Measurements from ENCODE around the gene POLH. TPM values are rescaled to one million over a fixed set of nuclear protein-coding genes. Genes with fewer than 3 reads are reported as not detected.
"Not testable (repeated sequence)": the region's sequence is repeated elsewhere in the genome, so short reads cannot be mapped to it uniquely, and the experiment has no call there.

POLH gene
- total RNA-seq: 10 to 100 TPM; 33.8 to 38.6 TPM
- 15.6 TPM for polyA plus RNA-seq

- POLR2A ChIA-PET: interaction anchor here (1.2 kb wide), 1 partner anchor 53 kb away, joined by 4 read pairs; the partner anchor contains the start of gene GTPBP2
- Histone ChIP-seq H3K4me3 (ENCODE audit: low read length) (peak within 1 kb of the TSS; percentile 66), H3K36me3 (ENCODE audit: insufficient read depth, low read length) (peaks cover 10% of the 10 kb centered on the region), H3K27me3 (ENCODE audit: insufficient read depth, low read length, poor library complexity, severe bottlenecking) (no peaks in the 10 kb centered on the region), H3K9me3 (ENCODE audit: low read length) (no peaks in the 10 kb centered on the region), H3K4me1 (ENCODE audit: insufficient read depth, low read length) (peaks cover 22% of the 10 kb centered on the region), H3K27ac (ENCODE audit: low read depth, low read length) (peak within 1 kb of the TSS; percentile 74)
- Mint-ChIP-seq H3K27me3 (no peaks in the 10 kb centered on the region), H3K9me3 (no peaks in the 10 kb centered on the region), H3K4me3 (peak within 1 kb of the TSS; percentile 90 to 99 (median 95)), H3K36me3 (peaks cover 0 to 36% (median 2%) of the 10 kb centered on the region in 3 donors), H3K4me1 (peaks cover 32 to 59% (median 53%) of the 10 kb centered on the region in 3 donors), H3K27ac (peak within 1 kb of the TSS; percentile 89 to 99 (median 96))
- peak; percentile 90 to 93 (median 90) for DNase-seq
- CTCF ChIA-PET: interaction anchor here (0.7 to 1.1 kb wide), 2 partner anchors 9 to 53 kb away, joined by 3 read pairs; partner anchors contain the start of gene GTPBP2
Observed at GRCh38 chr6:43575772-43576551, at the start of gene POLH, which contains the start of gene XPO5. POLH (plus strand) TSS chr6:43576185; CDS start chr6:43582320, 6,135 bp downstream. XPO5 (minus strand) TSS chr6:43576038; CDS start chr6:43575864, 174 bp downstream.

- Histone ChIP-seq H3K27me3 (ENCODE audit: insufficient read depth, low read length, poor library complexity, severe bottlenecking) (no peaks in the 10 kb centered on the region), H3K4me1 (ENCODE audit: insufficient read depth, low read length) (no peaks in the 10 kb centered on the region), H3K4me3 (ENCODE audit: low read length) (no peak overlapping the region), H3K9me3 (ENCODE audit: low read length) (no peaks in the 10 kb centered on the region), H3K27ac (ENCODE audit: low read depth, low read length) (no peak overlapping the region), H3K36me3 (ENCODE audit: insufficient read depth, low read length) (peaks cover 33% of the 10 kb centered on the region)
- DNase-seq: no peak
- Mint-ChIP-seq H3K27me3 (no peaks in the 10 kb centered on the region), H3K9me3 (no peaks in the 10 kb centered on the region), H3K27ac (peak overlapping the region in 3 of 8 donors; percentile 17 to 43 (median 42)), H3K4me3 (no peak overlapping the region), H3K4me1 (no peaks in the 10 kb centered on the region), H3K36me3 (peaks cover 8 to 71% (median 18%) of the 10 kb centered on the region in 3 donors)
- POLR2A ChIA-PET: interaction anchor here (0.6 to 0.8 kb wide), 2 partner anchors 40 to 736 kb away, joined by 3 to 6 read pairs; no protein-coding TSS in a partner anchor
- CTCF ChIA-PET: no interaction called here
Observed at GRCh38 chr6:43532201-43532600, 43.8 kb upstream of the POLH start.

- CTCF ChIA-PET; H3K4me1 ChIP-seq (ENCODE audit: insufficient read depth, low read length); POLR2A ChIA-PET; H3K4me3 Mint-ChIP-seq; H3K9me3 ChIP-seq (ENCODE audit: low read length); H3K27ac Mint-ChIP-seq; H3K9me3 Mint-ChIP-seq; H3K4me1 Mint-ChIP-seq; H3K36me3 ChIP-seq (ENCODE audit: insufficient read depth, low read length); H3K27ac ChIP-seq (ENCODE audit: low read depth, low read length); DNase-seq; H3K27me3 Mint-ChIP-seq; H3K4me3 ChIP-seq (ENCODE audit: low read length); H3K27me3 ChIP-seq (ENCODE audit: insufficient read depth, low read length, poor library complexity, severe bottlenecking): not testable (repeated sequence)
- peaks cover 0 to 61% (median 10%) of the 10 kb centered on the region in 3 donors for H3K36me3 Mint-ChIP-seq
Observed at GRCh38 chr6:43538986-43539385, 37.0 kb upstream of the POLH start.

GRCh38 chr6:43539409-43539808 is 36.6 kb upstream of the POLH start:
- H3K27ac Mint-ChIP-seq; H3K27me3 Mint-ChIP-seq; H3K27me3 ChIP-seq (ENCODE audit: insufficient read depth, low read length, poor library complexity, severe bottlenecking); H3K4me3 ChIP-seq (ENCODE audit: low read length); H3K9me3 ChIP-seq (ENCODE audit: low read length); H3K4me1 ChIP-seq (ENCODE audit: insufficient read depth, low read length); H3K9me3 Mint-ChIP-seq; H3K4me3 Mint-ChIP-seq; H3K36me3 ChIP-seq (ENCODE audit: insufficient read depth, low read length); DNase-seq; POLR2A ChIA-PET; H3K4me1 Mint-ChIP-seq; H3K27ac ChIP-seq (ENCODE audit: low read depth, low read length); CTCF ChIA-PET: not testable (repeated sequence)
- H3K36me3 Mint-ChIP-seq: peaks cover 0 to 63% (median 12%) of the 10 kb centered on the region in 3 donors

- POLR2A ChIA-PET: no interaction called here
- no peak for DNase-seq
Observed at GRCh38 chr6:43540507-43540906, 35.5 kb upstream of the POLH start.

GRCh38 chr6:43541774-43542471 is 34.1 kb upstream of the POLH start:
- ChIA-PET POLR2A (no interaction called here), CTCF (interaction anchor here (1.2 kb wide), 1 partner anchor 22 kb away, joined by 3 read pairs; no protein-coding TSS in a partner anchor)
- H3K27me3 ChIP-seq (ENCODE audit: insufficient read depth, low read length, poor library complexity, severe bottlenecking): no peaks in the 10 kb centered on the region
- H3K4me3 ChIP-seq (ENCODE audit: low read length): no peak overlapping the region
- peaks cover 3 to 8% (median 8%) of the 10 kb centered on the region in 3 donors for H3K4me1 Mint-ChIP-seq
- peaks cover 0 to 1% of the 10 kb centered on the region in 2 donors for H3K27me3 Mint-ChIP-seq
- DNase-seq: no peak
- H3K27ac Mint-ChIP-seq: peak overlapping the region in 3 of 8 donors; percentile 29 to 68 (median 50)
- H3K36me3 Mint-ChIP-seq: peaks cover 4 to 76% (median 20%) of the 10 kb centered on the region in 3 donors
- no peak overlapping the region for H3K27ac ChIP-seq (ENCODE audit: low read depth, low read length)
- no peaks in the 10 kb centered on the region for H3K9me3 ChIP-seq (ENCODE audit: low read length)
- no peaks in the 10 kb centered on the region for H3K9me3 Mint-ChIP-seq
- peaks cover 14% of the 10 kb centered on the region for H3K36me3 ChIP-seq (ENCODE audit: insufficient read depth, low read length)
- H3K4me1 ChIP-seq (ENCODE audit: insufficient read depth, low read length): no peaks in the 10 kb centered on the region
- no peak overlapping the region for H3K4me3 Mint-ChIP-seq

More at GRCh38 chr6:43540507-43540906, 35.5 kb upstream of the POLH start:
- CTCF ChIA-PET: no interaction called here
- Histone ChIP-seq H3K36me3 (ENCODE audit: insufficient read depth, low read length) (peaks cover 3% of the 10 kb centered on the region), H3K9me3 (ENCODE audit: low read length) (no peaks in the 10 kb centered on the region), H3K4me3 (ENCODE audit: low read length) (no peak overlapping the region), H3K27me3 (ENCODE audit: insufficient read depth, low read length, poor library complexity, severe bottlenecking) (no peaks in the 10 kb centered on the region), H3K27ac (ENCODE audit: low read depth, low read length) (no peak overlapping the region), H3K4me1 (ENCODE audit: insufficient read depth, low read length) (no peaks in the 10 kb centered on the region)
- H3K9me3 Mint-ChIP-seq: no peaks in the 10 kb centered on the region
- H3K4me3 Mint-ChIP-seq: no peak overlapping the region
- H3K36me3 Mint-ChIP-seq: peaks cover 0 to 67% (median 12%) of the 10 kb centered on the region in 3 donors
- no peak overlapping the region for H3K27ac Mint-ChIP-seq
- H3K27me3 Mint-ChIP-seq: peaks cover 0 to 1% of the 10 kb centered on the region in 2 donors
- peaks cover 3 to 8% (median 8%) of the 10 kb centered on the region in 3 donors for H3K4me1 Mint-ChIP-seq

- no peaks in the 10 kb centered on the region for H3K27me3 ChIP-seq (ENCODE audit: insufficient read depth, low read length, poor library complexity, severe bottlenecking)
- ChIA-PET CTCF (no interaction called here), POLR2A (no interaction called here)
- peaks cover 3 to 8% (median 6%) of the 10 kb centered on the region in 3 donors for H3K4me1 Mint-ChIP-seq
- no peak overlapping the region for H3K27ac ChIP-seq (ENCODE audit: low read depth, low read length)
- H3K27me3 Mint-ChIP-seq: no peaks in the 10 kb centered on the region
- H3K9me3 Mint-ChIP-seq: no peaks in the 10 kb centered on the region
- no peak overlapping the region for H3K4me3 ChIP-seq (ENCODE audit: low read length)
- DNase-seq: no peak
- H3K9me3 ChIP-seq (ENCODE audit: low read length): no peaks in the 10 kb centered on the region
- H3K36me3 ChIP-seq (ENCODE audit: insufficient read depth, low read length): peaks cover 32% of the 10 kb centered on the region
- H3K4me1 ChIP-seq (ENCODE audit: insufficient read depth, low read length): no peaks in the 10 kb centered on the region
- H3K27ac Mint-ChIP-seq: peak overlapping the region in 4 of 8 donors; percentile 7 to 89 (median 71)
- H3K4me3 Mint-ChIP-seq: peak overlapping the region in 1 of 7 donors; percentile 15
- H3K36me3 Mint-ChIP-seq: peaks cover 7 to 78% (median 29%) of the 10 kb centered on the region in 3 donors
Observed at GRCh38 chr6:43544461-43544860, 31.5 kb upstream of the POLH start.

- H3K4me3 ChIP-seq (ENCODE audit: low read length): no peak overlapping the region
- Mint-ChIP-seq H3K36me3 (peaks cover 14 to 84% (median 34%) of the 10 kb centered on the region in 3 donors), H3K27me3 (no peaks in the 10 kb centered on the region), H3K4me1 (peaks cover 3 to 8% (median 8%) of the 10 kb centered on the region in 3 donors), H3K27ac (peak overlapping the region in 4 of 8 donors; percentile 20 to 48 (median 32)), H3K9me3 (no peaks in the 10 kb centered on the region), H3K4me3 (no peak overlapping the region)
- no peaks in the 10 kb centered on the region for H3K9me3 ChIP-seq (ENCODE audit: low read length)
- H3K27me3 ChIP-seq (ENCODE audit: insufficient read depth, low read length, poor library complexity, severe bottlenecking): no peaks in the 10 kb centered on the region
- POLR2A ChIA-PET: no interaction called here
- no peaks in the 10 kb centered on the region for H3K4me1 ChIP-seq (ENCODE audit: insufficient read depth, low read length)
- H3K27ac ChIP-seq (ENCODE audit: low read depth, low read length): no peak overlapping the region
- CTCF ChIA-PET: no interaction called here
- no peak for DNase-seq
- peaks cover 47% of the 10 kb centered on the region for H3K36me3 ChIP-seq (ENCODE audit: insufficient read depth, low read length)
Observed at GRCh38 chr6:43547222-43547621, 28.8 kb upstream of the POLH start.

All from CD8-positive, alpha-beta memory T cell (primary cell).